Activated naive CD8-positive, alpha-beta T cell treated with anti-CD3 and anti-CD28 coated beads, Interleukin-2, amount 50 U/mL, for 24 hours (primary cell): ENCODE results near the gene ATG5.
"Not testable (repeated sequence)": the region's sequence is repeated elsewhere in the genome, so short reads cannot be mapped to it uniquely, and the experiment has no call there.

Source experiments
- ATAC-seq: fragments of 150-1000 bp; cut with Tn5 transposase; one replicate; pipeline ENCODE4 v1.10.0; 2021
- DNase-seq: peaks from one replicate; pipeline ENCODE4 v3.0.0; 2021
- H3K27ac Mint-ChIP-seq: one replicate; pipeline ENCODE4 v1.8.0; 2021; ENCODE audit warnings: mild to moderate bottlenecking, mixed read lengths
- H3K27me3 Mint-ChIP-seq: one replicate; pipeline ENCODE4 v1.8.0; 2021; ENCODE audit warnings: mixed read lengths
- H3K36me3 Mint-ChIP-seq: one replicate; pipeline ENCODE4 v1.8.0; 2021; ENCODE audit warnings: low read depth, mixed read lengths
- H3K4me1 Mint-ChIP-seq: one replicate; pipeline ENCODE4 v1.8.0; 2021; ENCODE audit warnings: mixed read lengths
- H3K4me3 Mint-ChIP-seq: one replicate; pipeline ENCODE4 v1.8.0; 2021; ENCODE audit warnings: mild to moderate bottlenecking, moderate library complexity, mixed read lengths
- H3K9me3 Mint-ChIP-seq: one replicate; pipeline ENCODE4 v1.8.0; 2021; ENCODE audit warnings: mixed read lengths

The ATG5 gene

DNA sequence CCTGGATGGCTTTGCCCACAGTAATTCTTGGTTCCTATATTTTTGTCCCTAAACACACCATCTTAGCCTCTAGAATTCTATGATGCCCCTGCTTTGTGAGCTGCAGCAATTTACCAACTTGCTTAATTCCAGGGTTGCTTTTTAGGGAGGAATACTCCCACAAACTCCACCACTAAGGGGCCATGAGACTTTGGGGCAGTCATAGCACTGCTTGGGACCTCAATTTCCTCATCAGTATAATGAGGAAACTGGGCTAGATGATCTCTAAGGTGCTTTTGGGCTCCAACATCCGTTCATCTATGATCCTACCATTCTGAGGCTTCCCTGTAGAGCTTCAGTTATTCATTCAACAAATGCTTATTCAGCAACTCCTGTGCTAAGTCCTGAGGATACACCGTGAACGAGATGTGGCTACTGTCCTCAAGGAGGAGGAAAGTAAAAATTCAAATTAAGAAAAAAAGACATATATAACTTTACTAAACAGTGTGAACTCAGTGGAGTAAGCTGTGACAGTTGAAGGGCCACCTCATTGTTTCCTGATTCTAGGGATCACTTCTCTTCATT lies 164.2 kb downstream of the ATG5 start:
- H3K9me3 Mint-ChIP-seq = peaks cover 4% of the 10 kb centered on the region
- peaks cover 37% of the 10 kb centered on the region for H3K4me1 Mint-ChIP-seq
- H3K27me3 Mint-ChIP-seq = no peaks in the 10 kb centered on the region
- H3K27ac Mint-ChIP-seq = no peak overlapping the region
- no peak for ATAC-seq
- H3K36me3 Mint-ChIP-seq = peaks cover 1% of the 10 kb centered on the region
- no peak for DNase-seq
- H3K4me3 Mint-ChIP-seq = no peak overlapping the region

DNA sequence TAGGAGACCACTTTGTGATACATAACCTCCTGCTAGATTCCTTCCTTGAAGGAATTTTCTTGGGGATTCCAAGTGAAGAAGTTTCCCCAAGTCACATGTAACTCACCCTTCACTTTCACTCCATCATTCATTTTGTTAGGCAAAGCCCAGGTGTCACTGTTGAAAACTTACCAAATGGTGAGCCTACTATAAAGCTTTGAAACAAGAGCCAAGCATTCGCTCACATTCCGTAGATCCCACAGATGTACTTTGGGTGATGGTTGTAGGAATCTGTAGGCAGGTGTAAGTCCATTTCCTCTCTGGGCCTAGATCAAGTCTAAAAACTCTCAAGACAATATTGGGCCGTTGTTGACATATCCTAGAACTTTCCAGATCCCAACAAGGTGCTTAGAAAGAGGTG lies 165.4 kb downstream of the ATG5 start:
- peaks cover 31% of the 10 kb centered on the region for H3K4me1 Mint-ChIP-seq
- H3K27me3 Mint-ChIP-seq = no peaks in the 10 kb centered on the region
- no peak for ATAC-seq
- H3K9me3 Mint-ChIP-seq = peaks cover 4% of the 10 kb centered on the region
- H3K4me3 Mint-ChIP-seq = no peak overlapping the region
- no peak overlapping the region for H3K27ac Mint-ChIP-seq
- peaks cover 1% of the 10 kb centered on the region for H3K36me3 Mint-ChIP-seq
- no peak for DNase-seq

DNA sequence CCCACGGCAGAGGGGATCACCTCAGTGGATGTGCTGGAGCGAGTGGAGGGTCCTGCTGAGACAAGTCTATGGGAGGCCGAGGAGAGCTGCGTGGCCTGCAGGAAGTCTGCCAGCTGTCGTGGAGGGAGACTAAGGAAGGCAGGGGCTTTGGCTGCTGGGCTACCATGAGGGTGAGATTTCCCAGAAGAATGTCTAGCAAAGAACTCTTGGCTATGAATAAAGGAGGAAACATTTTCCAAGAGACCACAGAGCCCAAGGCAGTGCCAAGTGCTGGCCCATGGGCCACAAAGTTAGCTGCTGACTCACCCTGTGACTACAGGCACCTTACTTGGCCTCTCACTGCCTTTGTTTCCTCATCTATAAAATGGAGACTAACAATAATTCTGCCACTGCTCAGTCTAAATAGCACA lies 166.0 kb downstream of the ATG5 start:
- peaks cover 2% of the 10 kb centered on the region for H3K9me3 Mint-ChIP-seq
- peaks cover under 1% of the 10 kb centered on the region for H3K36me3 Mint-ChIP-seq
- DNase-seq = no peak
- H3K27ac Mint-ChIP-seq = no peak overlapping the region
- no peak overlapping the region for H3K4me3 Mint-ChIP-seq
- peaks cover 26% of the 10 kb centered on the region for H3K4me1 Mint-ChIP-seq
- no peak for ATAC-seq
- no peaks in the 10 kb centered on the region for H3K27me3 Mint-ChIP-seq

DNA sequence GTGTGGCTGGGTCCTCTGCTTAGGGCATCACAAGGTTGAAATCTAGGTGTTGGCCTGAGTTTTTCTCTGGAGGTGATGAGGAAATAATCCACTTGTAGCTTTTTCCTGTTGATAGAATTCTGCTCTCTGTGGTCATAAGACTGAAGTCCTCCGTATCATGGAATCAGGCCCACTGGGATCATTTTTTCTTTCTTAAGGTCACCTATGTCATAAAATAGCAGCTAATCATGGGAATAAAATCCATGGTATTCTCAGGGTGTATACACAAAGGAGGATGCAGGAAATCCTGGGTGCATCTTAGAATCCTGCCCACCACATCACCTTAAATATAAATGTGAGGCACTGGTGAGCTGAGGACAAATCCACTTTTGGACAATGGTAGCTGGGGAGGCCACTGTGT lies 166.7 kb downstream of the ATG5 start:
- ATAC-seq (no peak), DNase-seq (no peak)
- Mint-ChIP-seq H3K36me3 (no peaks in the 10 kb centered on the region), H3K4me3 (no peak overlapping the region), H3K27ac (no peak overlapping the region), H3K9me3 (no peaks in the 10 kb centered on the region), H3K27me3 (no peaks in the 10 kb centered on the region), H3K4me1 (peaks cover 18% of the 10 kb centered on the region)

DNA sequence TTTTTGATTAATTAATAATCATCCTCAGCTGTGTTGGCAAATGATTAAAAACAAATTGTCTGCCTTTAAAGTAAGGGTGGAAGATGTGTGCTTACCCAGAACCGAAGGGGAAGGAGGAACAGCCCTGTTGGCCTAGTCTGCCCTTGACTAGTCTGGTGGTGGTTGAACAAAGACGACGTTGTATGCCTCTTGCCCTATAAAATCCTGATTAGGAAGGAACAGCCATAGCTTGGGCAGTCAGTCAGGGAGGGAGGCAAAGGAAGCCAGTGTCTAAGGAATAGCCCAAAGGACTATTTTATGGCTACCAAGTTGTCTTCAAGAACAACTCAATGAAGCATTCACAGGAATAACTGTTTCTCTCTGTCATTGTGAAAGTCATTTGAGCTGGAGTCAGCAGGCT lies 168.7 kb downstream of the ATG5 start:
- ATAC-seq = no peak
- H3K9me3 Mint-ChIP-seq = peaks cover 8% of the 10 kb centered on the region

DNA sequence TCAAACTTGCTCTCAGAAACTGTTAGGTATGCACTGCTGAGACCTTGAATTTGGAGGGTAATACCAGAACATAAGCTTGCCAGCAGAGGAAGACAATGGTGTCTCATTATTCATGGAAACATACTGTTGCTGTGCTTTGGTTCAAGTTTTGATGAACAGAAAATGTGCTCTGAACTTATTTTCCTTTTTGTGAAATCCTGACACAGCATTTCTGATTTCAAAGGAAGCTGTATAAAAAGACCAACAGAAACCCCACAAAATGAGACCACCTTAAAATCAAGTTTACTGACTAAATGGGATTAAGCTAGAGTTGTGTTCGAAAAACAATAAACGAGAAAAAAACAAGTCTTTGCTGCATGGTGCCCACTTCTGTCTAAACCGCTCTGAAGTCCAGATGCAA lies 169.1 kb downstream of the ATG5 start:
- Mint-ChIP-seq H3K4me1 (peaks cover 19% of the 10 kb centered on the region), H3K36me3 (peaks cover 4% of the 10 kb centered on the region)

More for the DNA sequence above, 168.7 kb downstream of the ATG5 start:
- Mint-ChIP-seq H3K4me3 (no peak overlapping the region), H3K4me1 (peaks cover 17% of the 10 kb centered on the region), H3K36me3 (peaks cover 4% of the 10 kb centered on the region), H3K27ac (no peak overlapping the region), H3K27me3 (no peaks in the 10 kb centered on the region)
- DNase-seq = no peak

DNA sequence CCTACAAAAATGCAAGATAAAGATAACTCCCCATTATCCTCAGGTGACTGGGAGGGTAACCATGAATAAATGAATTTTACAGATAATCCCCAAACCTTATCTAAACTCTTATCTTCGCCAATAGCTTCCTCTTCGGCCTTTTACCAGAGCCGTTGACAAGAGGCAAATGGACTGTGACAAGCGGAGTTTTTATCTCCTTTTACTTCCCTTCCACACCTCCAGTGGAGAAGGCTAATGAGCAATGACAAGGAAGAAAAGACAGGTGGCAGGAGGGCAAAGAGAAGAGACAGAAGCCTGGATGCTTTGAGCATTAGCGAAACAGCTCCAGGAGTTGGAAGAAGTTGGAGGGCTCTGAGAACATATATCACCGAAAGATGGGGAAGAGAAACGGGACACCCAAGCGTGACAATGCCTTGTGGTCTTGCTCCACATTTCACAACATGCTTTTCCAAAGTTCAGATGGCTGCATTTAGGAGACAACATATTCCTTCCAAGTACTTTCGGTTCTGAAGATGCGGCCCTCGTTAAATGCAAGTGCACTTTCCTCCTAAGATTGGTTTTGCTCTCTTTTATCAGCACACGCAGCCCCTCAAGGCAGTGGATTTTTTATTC lies 170.2 kb downstream of the ATG5 start:
- Mint-ChIP-seq H3K4me1 (peaks cover 21% of the 10 kb centered on the region), H3K9me3 (peaks cover 16% of the 10 kb centered on the region)
- no peak for DNase-seq

More for the DNA sequence above, 169.1 kb downstream of the ATG5 start:
- Mint-ChIP-seq H3K9me3 (peaks cover 13% of the 10 kb centered on the region), H3K4me3 (no peak overlapping the region), H3K27me3 (no peaks in the 10 kb centered on the region), H3K27ac (no peak overlapping the region)
- DNase-seq (no peak), ATAC-seq (no peak)

DNA sequence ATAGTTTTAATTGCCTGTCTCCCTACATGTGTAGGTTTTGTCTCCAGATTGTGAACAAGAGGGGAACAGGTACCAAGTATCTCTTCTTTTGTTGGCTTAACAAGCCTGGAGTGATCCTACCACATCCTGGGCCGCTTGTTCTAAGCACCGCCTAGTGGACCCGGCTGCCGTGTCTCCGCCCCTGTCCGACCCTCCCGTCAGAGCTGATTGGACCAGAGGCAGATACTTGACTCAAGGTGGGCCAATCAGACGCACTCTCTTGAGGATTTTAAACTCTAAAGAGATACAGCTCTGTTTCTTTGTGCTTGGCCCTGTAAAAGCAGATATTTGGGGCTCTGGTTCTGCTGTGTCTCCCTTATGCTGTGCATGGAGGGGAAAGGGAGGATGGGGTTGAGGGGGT lies 171.2 kb downstream of the ATG5 start:
- peaks cover 4% of the 10 kb centered on the region for H3K36me3 Mint-ChIP-seq
- no peak for ATAC-seq
- H3K27ac Mint-ChIP-seq = no peak overlapping the region
- H3K9me3 Mint-ChIP-seq = peaks cover 16% of the 10 kb centered on the region
- no peak for DNase-seq
- H3K4me3 Mint-ChIP-seq = no peak overlapping the region
- no peaks in the 10 kb centered on the region for H3K27me3 Mint-ChIP-seq
- peaks cover 27% of the 10 kb centered on the region for H3K4me1 Mint-ChIP-seq

More for the DNA sequence above, 170.2 kb downstream of the ATG5 start:
- Mint-ChIP-seq H3K36me3 (peaks cover 4% of the 10 kb centered on the region), H3K4me3 (no peak overlapping the region), H3K27me3 (no peaks in the 10 kb centered on the region), H3K27ac (no peak overlapping the region)
- ATAC-seq = no peak

DNA sequence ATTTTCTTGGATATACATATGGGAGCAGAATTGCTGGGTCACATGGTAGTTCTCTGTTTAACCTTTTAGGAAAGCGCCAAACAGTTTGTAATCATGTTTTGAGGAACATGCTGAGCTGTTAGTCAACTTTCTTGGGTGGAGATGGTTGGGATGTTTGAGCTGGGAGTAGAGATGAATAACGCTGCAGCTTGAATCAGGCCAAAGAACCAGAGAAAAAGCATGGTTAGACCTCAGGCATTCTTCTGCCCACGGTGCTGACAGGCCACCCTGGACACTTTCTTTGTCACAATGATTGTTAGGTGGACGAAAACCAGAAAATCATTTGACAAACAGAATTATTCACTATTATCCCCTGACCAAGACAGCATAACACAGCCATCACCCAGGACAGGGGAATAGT lies 172.6 kb downstream of the ATG5 start:
- DNase-seq (no peak), ATAC-seq (no peak)
- Mint-ChIP-seq H3K27me3 (no peaks in the 10 kb centered on the region), H3K4me1 (peaks cover 38% of the 10 kb centered on the region), H3K36me3 (peaks cover 4% of the 10 kb centered on the region), H3K9me3 (peaks cover 16% of the 10 kb centered on the region), H3K27ac (no peak overlapping the region), H3K4me3 (no peak overlapping the region)

DNA sequence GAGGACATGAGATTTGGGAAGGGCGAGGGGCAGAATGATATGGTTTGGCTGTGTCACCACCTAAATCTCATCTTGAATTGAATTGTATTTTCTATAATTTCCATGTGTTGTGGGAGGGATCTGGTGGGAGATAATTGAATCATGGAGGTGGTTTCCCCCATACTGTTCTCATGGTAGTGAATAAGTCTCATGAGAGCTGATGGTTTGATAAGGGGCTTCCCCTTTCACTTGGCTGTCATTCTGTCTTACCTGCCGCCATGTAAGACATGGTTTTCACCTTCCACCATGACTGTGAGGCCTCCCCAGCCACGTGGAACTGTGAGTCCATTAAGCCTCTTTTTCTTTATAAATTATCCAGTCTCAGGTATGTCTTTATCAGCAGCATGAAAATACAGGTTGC lies 173.1 kb downstream of the ATG5 start:
- H3K36me3 Mint-ChIP-seq, H3K4me3 Mint-ChIP-seq, DNase-seq, H3K27me3 Mint-ChIP-seq: not testable (repeated sequence)
- H3K27ac Mint-ChIP-seq = peak overlapping the region; percentile 81
- H3K4me1 Mint-ChIP-seq = peaks cover 38% of the 10 kb centered on the region
- peaks cover 16% of the 10 kb centered on the region for H3K9me3 Mint-ChIP-seq
- peak; percentile 52 for ATAC-seq

DNA sequence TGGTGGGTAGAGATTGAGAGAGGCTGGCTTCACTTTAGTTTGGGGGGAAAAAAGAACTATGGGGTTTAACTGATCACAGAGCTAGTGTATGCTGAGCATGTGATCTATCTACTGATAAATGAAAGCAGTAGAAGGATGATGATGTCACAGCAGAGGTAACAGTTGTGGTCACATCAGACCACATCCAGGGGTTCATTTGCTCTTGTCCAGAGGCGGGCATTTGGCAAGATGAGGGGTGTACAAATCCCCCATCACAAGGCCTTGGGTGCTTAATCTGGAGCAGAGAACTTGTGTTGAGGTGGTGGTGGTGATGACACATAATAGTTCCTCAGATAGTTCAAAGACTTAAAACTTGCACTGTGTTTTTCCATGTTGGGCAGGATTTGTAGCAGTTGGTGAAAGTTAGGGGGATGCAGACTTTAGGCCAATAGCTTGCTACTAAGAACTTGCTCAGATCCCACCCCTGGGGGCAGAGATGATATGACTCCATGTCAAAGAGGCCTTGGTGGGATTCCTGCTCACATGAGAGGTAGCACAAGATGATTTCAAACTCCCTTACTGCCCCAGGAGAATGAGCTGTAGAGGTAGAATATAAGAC lies 176.0 kb downstream of the ATG5 start:
- DNase-seq (peak; percentile 46), ATAC-seq (peak; percentile 77)
- Mint-ChIP-seq H3K4me3 (no peak overlapping the region), H3K27me3 (no peaks in the 10 kb centered on the region), H3K36me3 (peaks cover 4% of the 10 kb centered on the region), H3K4me1 (peaks cover 59% of the 10 kb centered on the region), H3K9me3 (peaks cover 16% of the 10 kb centered on the region), H3K27ac (peak overlapping the region; percentile 81)

DNA sequence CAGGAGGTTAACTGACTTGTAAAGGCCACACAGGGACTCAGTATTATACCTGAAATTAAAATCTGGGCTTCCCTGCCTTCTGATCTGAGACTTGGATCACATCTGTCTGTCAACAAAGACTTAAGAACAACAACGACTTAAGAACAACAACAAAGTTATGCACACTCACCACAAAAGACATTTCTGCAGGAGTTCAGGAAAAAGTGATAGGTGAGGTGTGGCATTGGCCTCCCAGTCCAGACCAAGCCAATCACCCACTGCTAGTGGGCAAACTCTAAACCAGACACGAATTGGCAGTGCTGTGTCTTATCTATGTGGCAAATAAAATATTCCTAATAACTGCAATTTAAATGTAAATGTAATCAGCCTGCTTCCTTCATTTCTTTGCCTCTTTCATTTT lies 178.1 kb downstream of the ATG5 start:
- DNase-seq (no peak), ATAC-seq (no peak)
- H3K27ac Mint-ChIP-seq = no peak overlapping the region
- H3K36me3 Mint-ChIP-seq = peaks cover 2% of the 10 kb centered on the region
- H3K27me3 Mint-ChIP-seq = no peaks in the 10 kb centered on the region
- peaks cover 70% of the 10 kb centered on the region for H3K4me1 Mint-ChIP-seq
- H3K4me3 Mint-ChIP-seq = no peak overlapping the region
- peaks cover 12% of the 10 kb centered on the region for H3K9me3 Mint-ChIP-seq

DNA sequence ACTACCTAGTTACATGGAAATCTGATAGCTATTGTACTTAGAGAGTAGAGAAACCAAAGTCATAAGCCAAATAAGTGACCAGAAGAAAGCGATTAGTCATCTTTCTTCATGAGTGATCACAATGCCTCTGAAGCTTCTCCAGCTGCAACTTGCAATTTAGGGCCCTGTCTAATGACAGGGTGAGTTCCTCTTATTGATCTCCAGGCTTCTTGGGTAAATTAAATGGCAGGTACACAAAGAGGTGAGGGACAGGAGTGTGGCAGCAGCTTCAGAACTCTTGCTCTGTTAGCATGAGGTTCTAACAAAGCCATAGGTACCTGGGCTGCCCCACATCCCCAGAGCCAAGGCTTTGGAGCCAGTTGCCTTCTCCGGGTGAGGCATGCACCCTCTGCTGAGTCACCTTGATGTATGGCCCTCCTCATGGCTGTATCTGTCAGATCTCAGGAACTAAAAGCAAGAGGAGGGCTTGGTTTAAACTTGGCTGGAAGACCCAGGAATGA lies 178.7 kb downstream of the ATG5 start:
- DNase-seq (no peak), ATAC-seq (no peak)
- Mint-ChIP-seq H3K4me3 (no peak overlapping the region), H3K27me3 (no peaks in the 10 kb centered on the region), H3K4me1 (peaks cover 70% of the 10 kb centered on the region), H3K9me3 (peaks cover 8% of the 10 kb centered on the region), H3K36me3 (no peaks in the 10 kb centered on the region), H3K27ac (no peak overlapping the region)

DNA sequence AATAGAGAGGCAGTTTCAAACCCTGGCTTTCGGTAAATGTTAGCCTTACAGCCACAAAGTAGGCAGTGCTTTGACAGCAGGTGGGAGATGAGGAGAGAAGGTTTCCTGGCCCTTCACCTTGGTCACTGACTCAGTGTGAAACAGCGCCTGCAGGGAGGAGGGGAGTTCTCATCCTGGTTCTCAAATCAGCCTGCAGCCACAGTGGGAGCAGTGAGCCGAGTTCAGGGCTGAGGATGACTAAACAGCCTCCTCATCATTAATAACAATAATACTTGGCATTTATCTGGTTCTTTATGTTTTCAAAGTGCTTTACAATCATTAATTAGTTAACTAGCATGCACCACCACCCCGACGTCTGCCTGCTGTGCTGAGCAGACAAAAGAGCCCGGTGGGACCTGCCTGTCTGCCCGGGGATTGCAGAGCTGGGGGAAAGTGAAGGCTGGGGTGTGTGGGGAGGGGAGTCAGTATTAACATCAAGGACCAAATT lies 179.8 kb downstream of the ATG5 start:
- DNase-seq (peak; percentile 45), ATAC-seq (no peak)
- Mint-ChIP-seq H3K27ac (peak overlapping the region; percentile 7), H3K4me3 (no peak overlapping the region), H3K9me3 (no peaks in the 10 kb centered on the region), H3K36me3 (no peaks in the 10 kb centered on the region), H3K4me1 (peaks cover 74% of the 10 kb centered on the region), H3K27me3 (no peaks in the 10 kb centered on the region)

DNA sequence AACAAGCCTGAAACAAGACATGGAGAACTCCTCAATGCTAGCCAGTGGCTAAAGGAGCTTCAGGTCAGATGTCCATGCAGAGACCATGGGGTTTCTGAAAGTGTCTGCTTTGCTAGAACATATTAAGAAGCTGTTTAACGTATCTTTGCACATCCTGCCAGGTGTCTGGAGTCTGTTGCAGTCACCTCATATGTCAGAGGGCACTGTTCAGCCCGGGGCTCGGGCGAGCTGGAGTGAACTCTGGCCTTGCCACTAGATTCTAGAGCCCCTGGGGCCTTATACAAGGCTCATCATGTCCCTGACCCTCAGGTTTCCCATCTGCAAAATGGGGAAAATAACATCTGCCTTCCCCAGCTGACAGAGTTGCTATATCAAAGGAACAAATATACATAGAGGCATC lies 180.4 kb downstream of the ATG5 start:
- no peak for ATAC-seq
- H3K27me3 Mint-ChIP-seq = no peaks in the 10 kb centered on the region
- H3K4me3 Mint-ChIP-seq = no peak overlapping the region
- no peak overlapping the region for H3K27ac Mint-ChIP-seq
- no peaks in the 10 kb centered on the region for H3K9me3 Mint-ChIP-seq
- peaks cover 81% of the 10 kb centered on the region for H3K4me1 Mint-ChIP-seq
- no peaks in the 10 kb centered on the region for H3K36me3 Mint-ChIP-seq
- DNase-seq = no peak
